Measurements from ENCODE around the gene CX3CR1.

Gene CX3CR1

GRCh38 chr3:39213613-39214012 is 66.2 kb downstream of the CX3CR1 start:
- no peak overlapping the region for H3K27ac ChIP-seq (ENCODE audit: low read depth, low read length)
- no peak overlapping the region for H3K4me3 ChIP-seq (ENCODE audit: insufficient read depth, low read length, poor library complexity, severe bottlenecking)
- no peak overlapping the region for H3K4me2 ChIP-seq (ENCODE audit: low read depth, low read length, poor library complexity, severe bottlenecking)
- H3K9ac ChIP-seq (ENCODE audit: low read length): no peak overlapping the region
- H3K36me3 ChIP-seq (ENCODE audit: low read length): no peaks in the 10 kb centered on the region
- H4K20me1 ChIP-seq (ENCODE audit: low read depth, low read length): no peaks in the 10 kb centered on the region
- TF ChIP-seq EZH2phosphoT487 (conservative IDR thresholded peaks at IDR 0.05; ENCODE audit: low read length) (no peak), CTCF (IDR thresholded peaks at IDR 0.05; ENCODE audit: insufficient read depth, low read length, poor library complexity, severe bottlenecking) (no peak)
- H3F3A ChIP-seq (ENCODE audit: insufficient read depth): no peaks in the 10 kb centered on the region
- H3K9me3 ChIP-seq (ENCODE audit: insufficient read depth, low read length): no peaks in the 10 kb centered on the region
- H3K27me3 ChIP-seq (ENCODE audit: low read length): no peaks in the 10 kb centered on the region
- no peak overlapping the region for H2AFZ ChIP-seq (ENCODE audit: low read depth, low read length, severe bottlenecking)
- H3K79me2 ChIP-seq (ENCODE audit: insufficient read depth, low read length): no peaks in the 10 kb centered on the region
- no peaks in the 10 kb centered on the region for H3K9me2 ChIP-seq (replicated peaks; ENCODE audit: insufficient read depth, low read length)

All from SU-DHL-6 (cell line).